Nasal cavity respiratory epithelium epithelial cell of viscerocranial mucosa (primary cell): ENCODE measurements around the gene USP17L10. TPM values are rescaled to one million over a fixed set of nuclear protein-coding genes. Genes with fewer than 3 reads are reported as not detected.

ENCODE experiments used
- total RNA-seq: library from RNA; depleted of rRNA; stranded (reverse); fragments of >200 nt; gene quantifications from 2 replicates; pipeline ENCODE4 v1.2.3, GENCODE V29; 2014

The USP17L10 gene
- total RNA-seq: not detected in 2 replicates

DNA sequence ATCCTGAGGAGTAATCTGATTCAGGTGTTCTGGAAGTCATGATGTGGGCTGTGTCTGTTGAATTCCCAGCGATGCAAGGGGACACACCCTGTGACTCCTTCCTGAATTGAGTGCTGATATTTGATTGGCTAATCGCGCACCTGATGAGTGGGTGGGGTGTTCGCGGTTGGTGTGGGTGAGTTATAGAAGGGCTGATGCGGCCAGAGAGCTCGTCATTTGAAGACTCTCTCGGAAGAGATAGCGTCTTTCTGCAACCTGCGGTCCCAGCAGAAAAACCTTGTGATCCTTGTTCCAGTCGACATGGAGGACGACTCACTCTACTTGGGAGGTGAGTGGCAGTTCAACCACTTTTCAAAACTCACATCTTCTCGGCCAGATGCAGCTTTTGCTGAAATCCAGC, at the start of gene USP17L10:
Gene USP17L10 (plus strand): TSS at position 301 of the 400 bp plus-strand sequence. CDS start 0 bp downstream, at position 301.

GRCh38 chr4:9169791-9170459, 40.5 kb upstream of the USP17L10 start, which contains the start of gene FAM90A26:
TSS of gene FAM90A26 (plus strand) at chr4:9170409. CDS start at chr4:9173173, 2,764 bp downstream.

DNA sequence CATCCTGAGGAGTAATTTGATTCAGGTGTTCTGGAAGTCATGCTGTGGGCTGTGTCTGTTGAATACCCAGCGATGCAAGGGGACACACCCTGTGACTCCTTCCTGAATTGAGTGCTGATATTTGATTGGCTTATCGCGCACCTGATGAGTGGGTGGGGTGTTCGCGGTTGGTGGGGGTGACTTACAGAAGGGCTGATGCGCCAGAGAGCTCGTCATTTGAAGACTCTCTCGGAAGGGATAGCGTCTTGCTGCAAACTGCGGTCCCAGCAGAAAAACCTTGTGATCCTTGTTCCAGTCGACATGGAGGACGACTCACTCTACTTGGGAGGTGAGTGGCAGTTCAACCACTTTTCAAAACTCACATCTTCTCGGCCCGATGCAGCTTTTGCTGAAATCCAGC, 4.6 kb downstream of the USP17L10 start, which contains the start of gene USP17L11:
Gene USP17L11 (plus strand): TSS at position 301 of the 400 bp plus-strand sequence. CDS start 0 bp downstream, at position 301.

GRCh38 chr4:9219852-9220251, 9.4 kb downstream of the USP17L10 start, which contains the start of gene USP17L12:
TSS of gene USP17L12 (plus strand) at chr4:9220152. CDS start at chr4:9220152, 0 bp downstream.

DNA sequence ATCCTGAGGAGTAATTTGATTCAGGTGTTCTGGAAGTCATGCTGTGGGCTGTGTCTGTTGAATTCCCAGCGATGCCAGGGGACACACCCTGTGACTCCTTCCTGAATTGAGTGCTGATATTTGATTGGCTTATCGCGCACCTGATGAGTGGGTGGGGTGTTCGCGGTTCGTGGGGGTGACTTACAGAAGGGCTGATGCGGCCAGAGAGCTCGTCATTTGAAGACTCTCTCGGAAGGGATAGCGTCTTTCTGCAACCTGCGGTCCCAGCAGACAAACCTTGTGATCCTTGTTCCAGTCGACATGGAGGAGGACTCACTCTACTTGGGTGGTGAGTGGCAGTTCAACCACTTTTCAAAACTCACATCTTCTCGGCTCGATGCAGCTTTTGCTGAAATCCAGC, 14.1 kb downstream of the USP17L10 start, which contains the start of gene USP17L13:
Gene USP17L13 (plus strand): TSS at position 301 of the 400 bp plus-strand sequence. CDS start 0 bp downstream, at position 301.

DNA sequence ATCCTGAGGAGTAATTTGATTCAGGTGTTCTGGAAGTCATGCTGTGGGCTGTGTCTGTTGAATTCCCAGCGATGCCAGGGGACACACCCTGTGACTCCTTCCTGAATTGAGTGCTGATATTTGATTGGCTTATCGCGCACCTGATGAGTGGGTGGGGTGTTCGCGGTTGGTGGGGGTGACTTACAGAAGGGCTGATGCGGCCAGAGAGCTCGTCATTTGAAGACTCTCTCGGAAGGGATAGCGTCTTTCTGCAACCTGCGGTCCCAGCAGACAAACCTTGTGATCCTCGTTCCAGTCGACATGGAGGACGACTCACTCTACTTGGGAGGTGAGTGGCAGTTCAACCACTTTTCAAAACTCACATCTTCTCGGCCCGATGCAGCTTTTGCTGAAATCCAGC, 23.6 kb downstream of the USP17L10 start, which contains the start of gene USP17L15:
Gene USP17L15 (plus strand): TSS at position 301 of the 400 bp plus-strand sequence. CDS start 0 bp downstream, at position 301.

DNA sequence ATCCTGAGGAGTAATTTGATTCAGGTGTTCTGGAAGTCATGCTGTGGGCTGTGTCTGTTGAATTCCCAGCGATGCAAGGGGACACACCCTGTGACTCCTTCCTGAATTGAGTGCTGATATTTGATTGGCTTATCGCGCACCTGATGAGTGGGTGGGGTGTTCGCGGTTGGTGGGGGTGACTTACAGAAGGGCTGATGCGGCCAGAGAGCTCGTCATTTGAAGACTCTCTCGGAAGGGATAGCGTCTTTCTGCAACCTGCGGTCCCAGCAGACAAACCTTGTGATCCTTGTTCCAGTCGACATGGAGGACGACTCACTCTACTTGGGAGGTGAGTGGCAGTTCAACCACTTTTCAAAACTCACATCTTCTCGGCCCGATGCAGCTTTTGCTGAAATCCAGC, 33.1 kb downstream of the USP17L10 start, which contains the start of gene USP17L17:
Gene USP17L17 (plus strand): TSS at position 301 of the 400 bp plus-strand sequence. CDS start 0 bp downstream, at position 301.

DNA sequence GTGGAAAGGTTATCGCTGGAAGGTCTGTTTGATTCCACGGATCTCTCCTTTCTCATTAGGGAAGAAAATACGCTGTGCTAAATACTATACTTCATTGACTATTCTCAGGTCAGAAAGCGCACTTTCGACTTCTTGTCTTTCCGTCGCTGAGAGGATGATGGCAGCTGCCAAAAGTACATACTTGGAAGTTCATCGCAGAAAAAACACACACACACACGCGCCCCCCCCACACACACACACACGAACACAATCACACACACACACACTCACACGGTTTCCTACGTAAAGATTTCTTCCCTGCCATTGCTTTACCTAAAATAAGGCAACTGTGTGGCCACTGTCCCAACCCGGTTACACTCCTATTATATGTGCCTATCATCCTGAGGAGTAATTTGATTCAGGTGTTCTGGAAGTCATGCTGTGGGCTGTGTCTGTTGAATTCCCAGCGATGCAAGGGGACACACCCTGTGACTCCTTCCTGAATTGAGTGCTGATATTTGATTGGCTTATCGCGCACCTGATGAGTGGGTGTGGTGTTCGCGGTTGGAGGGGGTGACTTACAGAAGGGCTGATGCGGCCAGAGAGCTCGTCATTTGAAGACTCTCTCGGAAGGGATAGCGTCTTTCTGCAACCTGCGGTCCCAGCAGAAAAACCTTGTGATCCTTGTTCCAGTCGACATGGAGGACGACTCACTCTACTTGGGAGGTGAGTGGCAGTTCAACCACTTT, 37.7 kb downstream of the USP17L10 start, which contains the start of gene USP17L18:
Gene USP17L18 (plus strand): TSS at position 678 of the 728 bp plus-strand sequence. CDS start 0 bp downstream, at position 678.

GRCh38 chr4:9253078-9253477, 42.6 kb downstream of the USP17L10 start, which contains the start of gene USP17L19:
TSS of gene USP17L19 (plus strand) at chr4:9253378. CDS start at chr4:9253378, 0 bp downstream.

DNA sequence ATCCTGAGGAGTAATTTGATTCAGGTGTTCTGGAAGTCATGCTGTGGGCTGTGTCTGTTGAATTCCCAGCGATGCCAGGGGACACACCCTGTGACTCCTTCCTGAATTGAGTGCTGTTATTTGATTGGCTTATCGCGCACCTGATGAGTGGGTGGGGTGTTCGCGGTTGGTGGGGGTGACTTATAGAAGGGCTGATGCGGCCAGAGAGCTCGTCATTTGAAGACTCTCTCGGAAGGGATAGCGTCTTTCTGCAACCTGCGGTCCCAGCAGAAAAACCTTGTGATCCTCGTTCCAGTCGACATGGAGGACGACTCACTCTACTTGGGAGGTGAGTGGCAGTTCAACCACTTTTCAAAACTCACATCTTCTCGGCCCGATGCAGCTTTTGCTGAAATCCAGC, 47.4 kb downstream of the USP17L10 start, which contains the start of gene USP17L20:
Gene USP17L20 (plus strand): TSS at position 301 of the 400 bp plus-strand sequence. CDS start 0 bp downstream, at position 301.

Other genes starting within 250 kb of the USP17L10 start
- not detected in 2 replicates for gene FAM90A26, start 40.2 kb upstream of the USP17L10 start, total RNA-seq
- not detected in 2 replicates for gene USP17L11, start 4.7 kb downstream of the USP17L10 start, total RNA-seq
- gene USP17L12, start 9.5 kb downstream of the USP17L10 start, total RNA-seq: not detected in 2 replicates
- not detected in 2 replicates for gene USP17L13, start 14.2 kb downstream of the USP17L10 start, total RNA-seq
- not detected in 2 replicates for gene USP17L15, start 23.7 kb downstream of the USP17L10 start, total RNA-seq
- gene USP17L17, start 33.2 kb downstream of the USP17L10 start, total RNA-seq: not detected in 2 replicates
- not detected in 2 replicates for gene USP17L18, start 38.0 kb downstream of the USP17L10 start, total RNA-seq
- gene USP17L19, start 42.7 kb downstream of the USP17L10 start, total RNA-seq: not detected in 2 replicates
- not detected in 2 replicates for gene USP17L20, start 47.5 kb downstream of the USP17L10 start, total RNA-seq
- gene USP17L21, start 52.2 kb downstream of the USP17L10 start, total RNA-seq: not detected in 2 replicates
- not detected in 2 replicates for gene USP17L22, start 57.0 kb downstream of the USP17L10 start, total RNA-seq
- not detected in 2 replicates for gene USP17L24, start 114.5 kb downstream of the USP17L10 start, total RNA-seq
- gene USP17L25, start 119.3 kb downstream of the USP17L10 start, total RNA-seq: not detected in 2 replicates
- not detected in 2 replicates for gene USP17L26, start 124.0 kb downstream of the USP17L10 start, total RNA-seq
- not detected in 2 replicates for gene USP17L5, start 128.7 kb downstream of the USP17L10 start, total RNA-seq
- not detected in 2 replicates for gene USP17L27, start 133.5 kb downstream of the USP17L10 start, total RNA-seq
- not detected in 2 replicates for gene USP17L28, start 138.2 kb downstream of the USP17L10 start, total RNA-seq
- not detected in 2 replicates for gene USP17L29, start 143.0 kb downstream of the USP17L10 start, total RNA-seq
- not detected in 2 replicates for gene USP17L30, start 152.5 kb downstream of the USP17L10 start, total RNA-seq
- not detected in 2 replicates for gene DEFB131A, start 233.8 kb downstream of the USP17L10 start, total RNA-seq